Lung (tissue), 12 donors: Measurements from ENCODE around the gene PTGER1. TPM values are rescaled to one million over a fixed set of nuclear protein-coding genes. Genes with fewer than 3 reads are reported as not detected.

Experiments
- ATAC-seq: fragments of 200-7000 bp; cut with Tn5 transposase; one replicate; pipeline ENCODE4 v1.9.1; 2020; ENCODE audit warnings: moderate number of reproducible peaks; ENCODE audit not compliant: insufficient read depth, low FRiP score
- DNase-seq, 3 donors: peaks; one replicate each; pipeline ENCODE4 v3.0.0-alpha.2; 2013 to 2017
- H3K27ac ChIP-seq, 2 donors: one replicate each; pipeline ENCODE4 v1.5.1; 2013; ENCODE audit warnings: mild to moderate bottlenecking in 2 of 2, moderate library complexity in 2 of 2, control low read depth in 1 of 2, inconsistent platforms in 1 of 2, low read depth in 1 of 2, low read length in 1 of 2
- H3K27me3 ChIP-seq, 3 donors: one replicate each; pipeline ENCODE4 v1.5.1; 2013; ENCODE audit warnings: low read length in 2 of 3; ENCODE audit not compliant: control insufficient read depth in 3 of 3, insufficient read depth in 3 of 3
- H3K36me3 ChIP-seq, 4 donors: one replicate each; pipeline ENCODE4 v1.5.1; 2013; ENCODE audit warnings: low read length in 4 of 4, mild to moderate bottlenecking in 1 of 4, moderate library complexity in 1 of 4; ENCODE audit not compliant: control insufficient read depth in 4 of 4, insufficient read depth in 4 of 4
- H3K4me1 ChIP-seq, 5 donors: one replicate each; pipeline ENCODE4 v1.5.1; 2013; ENCODE audit warnings: low read length in 5 of 5, mild to moderate bottlenecking in 2 of 5, moderate library complexity in 1 of 5; ENCODE audit not compliant: control insufficient read depth in 5 of 5, insufficient read depth in 5 of 5
- H3K4me3 ChIP-seq: one replicate; pipeline ENCODE4 v1.5.1; 2013; ENCODE audit warnings: mild to moderate bottlenecking, control low read depth, moderate library complexity
- H3K9ac ChIP-seq, 2 donors: one replicate each; pipeline ENCODE4 v1.5.1; 2013; ENCODE audit warnings: low read length in 2 of 2, control low read depth in 1 of 2; ENCODE audit not compliant: insufficient read depth in 1 of 2
- H3K9me3 ChIP-seq, 4 donors: one replicate each; pipeline ENCODE4 v1.5.1; 2013; ENCODE audit warnings: low read length in 3 of 4, mild to moderate bottlenecking in 1 of 4, moderate library complexity in 1 of 4; ENCODE audit not compliant: control insufficient read depth in 4 of 4, insufficient read depth in 3 of 4
- WGBS, 2 donors: extraction: QIAGEN DNeasy Blood & Tissue Kit; methylation state at CpG; one replicate each; pipeline ENCODE4 v1.1.7; 2013; 5-methylcytosine and 5-hydroxymethylcytosine counted together
- polyA plus RNA-seq, 2 donors: library from polyadenylated mRNA; stranded (reverse); fragments of 200-250 nt; gene quantifications; one replicate each; pipeline ENCODE4 v1.2.1, GENCODE V29; 2013
- total RNA-seq, 2 donors: library from RNA; depleted of rRNA in 1 of 2; stranded (reverse); fragments of >200 nt in 1 of 2; gene quantifications; one replicate each; pipeline ENCODE4 v1.2.1, GENCODE V29; 2014 to 2021
- TF ChIP-seq, protein P1 (sequence below): IDR thresholded peaks from 2 replicates; pipeline ENCODE4 v1.5.1; 2012; ENCODE audit warnings: mild to moderate bottlenecking; ENCODE audit errors: control extremely low read depth, extremely low read depth
- donor health status: control.
- donor health status: control.
- donor health status: Bipolar disorder and iron deficiency.
- donor health status: healthy.
- donor health status: DM: yes; HTN: yes; CAD: no.

Gene PTGER1
- total and polyA plus RNA-seq, 4 donors = 0.73 to 4.3 (median 1.7) TPM

DNA sequence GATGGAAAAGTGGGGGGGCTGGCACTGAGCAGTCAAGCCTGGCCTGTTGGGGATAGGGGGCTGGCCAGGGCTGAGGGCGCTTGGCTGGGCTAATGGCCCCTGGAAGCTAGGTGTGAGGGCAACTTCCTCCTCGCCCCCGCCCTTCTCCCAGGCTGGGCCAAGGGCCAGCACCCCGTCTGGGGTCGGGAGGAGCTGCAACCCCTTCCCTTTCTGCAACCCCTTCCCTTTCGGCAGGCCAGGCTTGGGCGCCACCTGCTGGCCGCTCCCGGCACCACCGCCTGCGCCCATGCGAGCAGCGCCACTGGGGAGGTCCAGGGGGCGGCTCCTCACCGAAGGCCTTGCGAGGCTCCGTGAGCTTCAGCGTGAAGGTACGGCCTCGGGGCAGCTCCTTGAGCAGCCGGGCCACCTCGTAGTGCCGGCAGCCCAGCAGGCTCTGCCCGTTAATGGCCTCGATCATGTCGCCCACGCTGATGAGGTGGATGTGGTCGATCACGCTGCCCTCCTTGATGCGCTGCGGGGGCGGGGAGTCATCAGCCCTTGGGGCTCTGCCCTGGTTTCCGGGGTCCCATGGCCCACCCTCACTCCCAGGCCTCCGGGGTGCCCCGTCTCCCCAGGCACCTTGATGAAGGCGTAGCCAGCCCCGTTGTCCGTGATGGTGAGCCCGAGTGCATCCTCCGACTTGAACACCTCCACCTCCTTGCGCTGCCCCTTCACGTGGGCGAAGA is 5.0 kb upstream of the PTGER1 start:
- Histone ChIP-seq H3K27me3 (no peaks in the 10 kb centered on the region), H3K4me3 (no peak overlapping the region), H3K4me1 (peaks cover 0 to 55% (median 19%) of the 10 kb centered on the region in 5 donors), H3K27ac (no peak overlapping the region), H3K9me3 (peaks cover 0 to 5% (median 0%) of the 10 kb centered on the region in 4 donors), H3K36me3 (peaks cover 3 to 43% (median 15%) of the 10 kb centered on the region in 4 donors), H3K9ac (no peak overlapping the region)
- TF ChIP-seq, protein P1, sequence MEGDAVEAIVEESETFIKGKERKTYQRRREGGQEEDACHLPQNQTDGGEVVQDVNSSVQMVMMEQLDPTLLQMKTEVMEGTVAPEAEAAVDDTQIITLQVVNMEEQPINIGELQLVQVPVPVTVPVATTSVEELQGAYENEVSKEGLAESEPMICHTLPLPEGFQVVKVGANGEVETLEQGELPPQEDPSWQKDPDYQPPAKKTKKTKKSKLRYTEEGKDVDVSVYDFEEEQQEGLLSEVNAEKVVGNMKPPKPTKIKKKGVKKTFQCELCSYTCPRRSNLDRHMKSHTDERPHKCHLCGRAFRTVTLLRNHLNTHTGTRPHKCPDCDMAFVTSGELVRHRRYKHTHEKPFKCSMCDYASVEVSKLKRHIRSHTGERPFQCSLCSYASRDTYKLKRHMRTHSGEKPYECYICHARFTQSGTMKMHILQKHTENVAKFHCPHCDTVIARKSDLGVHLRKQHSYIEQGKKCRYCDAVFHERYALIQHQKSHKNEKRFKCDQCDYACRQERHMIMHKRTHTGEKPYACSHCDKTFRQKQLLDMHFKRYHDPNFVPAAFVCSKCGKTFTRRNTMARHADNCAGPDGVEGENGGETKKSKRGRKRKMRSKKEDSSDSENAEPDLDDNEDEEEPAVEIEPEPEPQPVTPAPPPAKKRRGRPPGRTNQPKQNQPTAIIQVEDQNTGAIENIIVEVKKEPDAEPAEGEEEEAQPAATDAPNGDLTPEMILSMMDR = peak; percentile 69
- WGBS, 2 donors = 53 to 60% methylated on average over 37 to 43 of the region's 43 CpGs
- DNase-seq (peak; percentile 60 to 78 (median 71)), ATAC-seq (peak; percentile 38)

DNA sequence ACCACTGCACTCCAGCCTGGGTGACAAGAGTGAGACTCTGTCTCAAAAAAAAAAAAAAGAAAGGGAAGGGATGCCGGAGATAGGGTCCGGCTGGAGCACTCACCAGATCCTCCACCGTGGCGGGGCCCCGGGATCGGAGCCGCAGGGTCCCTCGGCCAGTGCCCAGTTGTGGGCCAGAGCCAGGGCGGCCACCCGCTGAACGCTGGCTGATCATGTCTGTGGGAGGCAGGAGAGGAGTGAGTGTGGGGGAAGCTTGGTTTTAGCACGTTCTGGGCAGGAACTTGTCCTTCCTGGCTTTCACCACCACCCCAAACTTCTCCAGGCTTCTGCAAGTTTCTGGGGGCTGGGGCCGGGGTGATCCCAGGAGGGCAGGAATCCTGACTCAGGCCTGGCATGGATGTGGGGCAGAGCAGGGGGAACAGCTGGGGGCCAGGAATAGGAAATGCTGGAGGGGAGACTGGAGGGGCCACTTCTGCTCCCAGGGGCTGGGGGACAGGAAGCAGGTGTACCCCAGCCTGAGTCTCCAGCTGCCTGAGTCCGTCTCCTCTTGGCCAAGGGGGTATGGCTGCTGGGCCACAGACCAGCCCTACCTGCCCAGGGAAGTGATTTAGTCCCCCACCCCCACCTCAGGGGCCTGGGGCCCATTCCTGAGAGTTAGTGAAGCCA is 4.3 kb upstream of the PTGER1 start:
- peaks cover 0 to 62% (median 21%) of the 10 kb centered on the region in 5 donors for H3K4me1 ChIP-seq
- no peak for ATAC-seq
- H3K27me3 ChIP-seq = peaks cover 0 to 5% (median 0%) of the 10 kb centered on the region in 3 donors
- DNase-seq = peak in 1 of 3 donors; percentile 25
- peaks cover 0 to 5% (median 0%) of the 10 kb centered on the region in 4 donors for H3K9me3 ChIP-seq
- no peak overlapping the region for H3K27ac ChIP-seq
- H3K36me3 ChIP-seq = peaks cover 3 to 41% (median 15%) of the 10 kb centered on the region in 4 donors
- H3K4me3 ChIP-seq = no peak overlapping the region
- H3K9ac ChIP-seq = no peak overlapping the region
- TF ChIP-seq, protein P1 = no peak
- WGBS, 2 donors = 52 to 72% methylated on average over 14 of the region's 14 CpGs

DNA sequence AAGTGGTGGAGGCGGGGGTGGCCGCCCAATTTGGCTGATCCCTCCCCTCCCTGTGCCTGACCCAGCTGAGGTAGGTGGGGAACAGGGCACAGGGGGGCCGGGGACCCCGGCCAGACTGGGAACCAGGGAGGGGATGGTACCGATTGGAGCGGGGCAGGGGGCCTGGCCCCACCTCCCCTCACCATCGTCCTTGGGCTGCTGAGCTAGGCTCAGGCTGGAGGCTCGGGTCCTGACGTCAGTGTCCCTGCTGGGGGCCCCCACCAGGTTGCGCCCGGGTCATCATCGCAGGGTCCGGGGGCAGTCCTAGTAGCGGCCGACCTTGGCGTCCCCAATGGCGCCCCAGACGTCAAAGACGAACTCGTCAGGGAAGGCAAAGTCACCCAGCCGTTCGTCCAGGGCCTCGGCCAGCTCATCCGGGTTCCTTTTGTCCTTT is 3.0 kb upstream of the PTGER1 start:
- DNase-seq (peak in 1 of 3 donors; percentile 42), ATAC-seq (no peak)
- H3K27me3 ChIP-seq = peaks cover 0 to 6% (median 0%) of the 10 kb centered on the region in 3 donors
- H3K4me1 ChIP-seq = peaks cover 0 to 75% (median 22%) of the 10 kb centered on the region in 5 donors
- peaks cover 0 to 5% (median 0%) of the 10 kb centered on the region in 4 donors for H3K9me3 ChIP-seq
- TF ChIP-seq, protein P1 = no peak
- WGBS, 2 donors = 80 to 82% methylated on average over 23 to 24 of the region's 24 CpGs
- peak overlapping the region in 1 of 2 donors; percentile 3 for H3K27ac ChIP-seq
- peak overlapping the region in 1 of 2 donors; percentile 32 for H3K9ac ChIP-seq
- H3K4me3 ChIP-seq = no peak overlapping the region
- H3K36me3 ChIP-seq = peaks cover 3 to 41% (median 16%) of the 10 kb centered on the region in 4 donors
